ENCODE results near the gene CHRNA10.

Gene CHRNA10

GRCh38 chr11:3637201-3637600 is 34.0 kb downstream of the CHRNA10 start:
- DNase-seq: peak in 2 of 10 donors; percentile 39 to 41

DNA sequence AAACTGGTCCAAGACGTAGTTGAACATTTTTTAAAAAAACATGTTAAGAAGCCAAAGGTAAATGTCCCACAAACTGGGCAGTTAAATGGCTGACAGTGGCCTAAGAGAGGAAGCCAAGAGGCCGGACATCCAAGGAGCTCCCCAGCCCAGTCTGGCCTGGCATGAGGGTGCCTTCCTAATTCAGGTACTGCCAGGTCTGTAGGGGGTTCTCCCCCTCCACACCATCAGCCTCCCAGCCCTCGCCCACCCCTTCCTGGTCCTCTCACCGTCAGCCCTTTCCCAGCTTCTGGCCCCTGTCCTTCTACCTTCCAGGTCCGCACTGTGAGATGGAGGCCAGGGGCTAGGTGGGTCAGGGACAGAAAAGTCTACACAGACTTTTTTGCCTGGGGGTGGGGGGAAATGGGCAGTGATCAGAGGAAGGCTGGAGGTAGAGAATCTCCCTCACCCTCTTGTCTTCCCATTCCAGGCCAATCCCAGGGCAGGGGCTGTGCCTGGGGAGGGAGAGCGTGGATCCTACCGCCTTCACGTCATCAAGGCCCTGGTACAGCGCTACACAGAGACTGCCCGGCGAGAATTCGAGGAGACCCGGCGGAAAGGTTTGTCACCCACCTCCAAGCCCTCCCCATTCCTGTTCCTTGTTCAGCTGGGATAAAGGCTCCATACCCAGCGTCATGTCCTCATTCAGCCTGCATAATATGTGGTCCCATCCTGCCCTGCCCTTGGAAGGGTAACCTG is 35.4 kb downstream of the CHRNA10 start:
- intact Hi-C loops (cut with DNase I): no loop called here
- peak in 2 of 10 donors; percentile 35 to 51 for DNase-seq

More at GRCh38 chr11:3637201-3637600, 34.0 kb downstream of the CHRNA10 start:
- intact Hi-C loops (cut with DNase I): no loop called here

GRCh38 chr11:3632070-3632660 is 39.0 kb downstream of the CHRNA10 start:
- DNase-seq: peak in 2 of 10 donors; percentile 24 to 47
- intact Hi-C loops (cut with DNase I): no loop called here

DNA sequence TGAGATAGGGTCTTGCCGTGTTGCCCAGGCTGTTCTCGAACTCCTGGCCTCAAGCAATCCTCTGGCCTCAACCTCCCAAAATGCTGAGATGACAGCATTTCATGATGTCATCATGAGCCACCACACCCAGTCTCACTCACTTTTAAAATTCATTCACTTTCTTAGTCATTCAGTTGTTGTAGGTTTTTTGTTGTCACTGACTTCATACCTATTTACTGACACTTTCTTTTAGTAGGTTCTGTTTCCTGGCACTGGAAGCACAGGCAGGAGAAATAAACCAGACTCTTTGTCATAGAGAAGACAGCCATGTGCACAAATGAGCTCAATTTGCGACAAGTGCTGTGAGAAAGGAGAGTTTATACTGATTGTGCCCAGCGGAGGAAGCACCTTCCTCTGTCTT is 39.9 kb downstream of the CHRNA10 start:
- DNase-seq: no peak
- intact Hi-C loops (cut with DNase I): no loop called here

DNA sequence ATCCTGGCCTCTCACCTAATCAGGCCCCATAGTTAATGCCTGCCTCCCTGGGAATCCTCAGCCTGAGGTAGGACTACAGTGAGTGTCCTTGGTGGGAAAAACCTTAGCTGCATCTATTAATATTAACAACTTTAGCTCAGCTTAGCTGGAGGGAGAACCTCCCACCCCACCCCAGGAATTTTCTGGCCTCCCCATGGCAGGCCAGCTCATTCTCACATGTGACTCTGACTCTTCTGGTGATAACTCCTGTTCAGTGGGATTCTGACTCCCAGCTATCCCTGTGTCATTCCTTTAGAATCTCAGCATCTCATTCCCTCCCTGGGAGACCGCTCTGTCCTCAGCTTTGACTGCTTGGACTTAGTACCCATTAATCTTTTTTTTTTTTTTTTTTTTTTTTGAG is 43.9 kb downstream of the CHRNA10 start:
- DNase-seq: peak in 3 of 10 donors; percentile 4 to 32 (median 8)
- intact Hi-C loops (cut with DNase I): no loop called here

DNA sequence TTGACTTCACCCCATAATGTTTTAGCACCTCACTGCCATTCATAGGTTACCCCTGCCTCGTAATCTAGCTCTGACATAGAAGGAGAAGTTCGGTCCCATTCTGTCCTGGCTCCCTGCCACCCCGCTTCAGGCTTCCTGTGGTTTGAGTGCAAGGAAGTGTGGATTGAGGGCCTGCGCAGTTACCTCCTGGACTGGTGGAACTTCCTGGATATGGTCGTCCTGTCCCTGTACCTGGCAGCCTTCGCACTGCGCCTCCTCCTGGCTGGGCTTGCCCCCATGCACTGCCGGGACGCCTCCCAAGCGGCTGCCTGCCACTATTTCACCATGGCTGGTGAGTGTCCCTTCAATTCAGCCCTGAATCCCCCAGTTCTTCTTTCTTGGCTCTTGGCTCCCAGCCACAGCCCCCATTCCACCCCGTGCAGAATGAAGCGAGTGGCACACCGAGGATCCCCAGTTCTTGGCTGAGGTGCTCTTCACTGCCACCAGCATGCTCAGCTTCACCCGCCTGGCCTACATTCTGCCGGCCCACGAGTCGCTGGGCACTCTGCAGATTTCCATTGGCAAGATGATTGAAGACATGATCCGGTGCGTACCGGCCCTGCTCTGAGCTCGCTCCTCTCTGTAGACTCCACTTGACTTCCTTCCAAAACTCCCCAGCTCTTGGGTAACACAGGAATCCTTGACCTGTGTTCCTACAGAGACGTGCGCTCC is 44.8 kb downstream of the CHRNA10 start:
- intact Hi-C loops (cut with DNase I): no loop called here
- DNase-seq: peak in 8 of 10 donors; percentile 18 to 89 (median 30)

GRCh38 chr11:3623767-3624458 is 47.3 kb downstream of the CHRNA10 start:
- intact Hi-C loops (cut with DNase I): no loop called here
- DNase-seq: peak in 3 of 10 donors; percentile 12 to 52 (median 48)

GRCh38 chr11:3623121-3623520 is 48.1 kb downstream of the CHRNA10 start:
- peak in 2 of 10 donors; percentile 26 to 61 for DNase-seq
- intact Hi-C loops (cut with DNase I): no loop called here

DNA sequence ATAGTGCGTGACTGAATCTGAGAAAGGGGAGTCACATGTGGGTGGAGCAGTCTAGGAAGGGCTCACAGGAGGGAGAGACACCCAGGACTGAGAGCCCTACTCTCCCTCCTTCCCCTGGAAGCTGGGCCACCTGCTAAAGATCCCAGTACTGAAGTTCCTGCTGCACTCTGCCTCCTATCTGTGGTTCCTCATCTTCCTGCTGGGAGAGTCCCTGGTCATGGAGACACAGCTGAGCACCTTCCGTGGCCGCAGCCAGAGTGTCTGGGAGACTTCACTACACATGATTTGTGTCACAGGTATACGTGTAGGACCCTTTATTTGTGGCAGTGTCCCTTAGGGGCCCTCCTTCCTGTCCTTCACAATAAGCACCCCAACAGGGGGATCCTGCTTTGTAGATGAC is 48.7 kb downstream of the CHRNA10 start:
- peak in 3 of 10 donors; percentile 37 to 52 (median 48) for DNase-seq
- intact Hi-C loops (cut with DNase I): no loop called here

- intact Hi-C loops (cut with DNase I): no loop called here
- DNase-seq: peak in 1 of 10 donors; percentile 52
These were observed 53.2 kb downstream of the CHRNA10 start for GRCh38 chr11:3617990-3618389.

- intact Hi-C loops (cut with DNase I): no loop called here
- peak in 1 of 10 donors; percentile 81 for DNase-seq
These were observed 54.3 kb downstream of the CHRNA10 start for GRCh38 chr11:3616721-3617460.

- DNase-seq: peak in 1 of 10 donors; percentile 42
- intact Hi-C loops (cut with DNase I): no loop called here
These were observed 55.2 kb downstream of the CHRNA10 start for GRCh38 chr11:3615998-3616397.
